ENCODE results near the gene SDK2.

DNA sequence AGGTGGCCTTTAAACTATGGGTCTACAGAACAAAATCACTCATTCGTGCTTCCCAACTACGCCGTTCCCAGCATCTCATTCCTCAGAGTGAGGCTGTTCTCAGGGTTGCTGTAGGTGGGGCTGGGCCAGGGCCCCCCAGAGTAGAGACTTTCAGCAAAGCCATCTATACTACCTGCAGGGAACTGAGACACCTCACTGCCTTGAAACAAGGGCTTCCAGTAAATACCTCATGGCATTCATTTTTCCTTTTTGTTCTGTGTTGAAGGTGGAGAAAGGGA is 4.2 kb upstream of the SDK2 start:
- TF ChIP-seq, protein P1, sequence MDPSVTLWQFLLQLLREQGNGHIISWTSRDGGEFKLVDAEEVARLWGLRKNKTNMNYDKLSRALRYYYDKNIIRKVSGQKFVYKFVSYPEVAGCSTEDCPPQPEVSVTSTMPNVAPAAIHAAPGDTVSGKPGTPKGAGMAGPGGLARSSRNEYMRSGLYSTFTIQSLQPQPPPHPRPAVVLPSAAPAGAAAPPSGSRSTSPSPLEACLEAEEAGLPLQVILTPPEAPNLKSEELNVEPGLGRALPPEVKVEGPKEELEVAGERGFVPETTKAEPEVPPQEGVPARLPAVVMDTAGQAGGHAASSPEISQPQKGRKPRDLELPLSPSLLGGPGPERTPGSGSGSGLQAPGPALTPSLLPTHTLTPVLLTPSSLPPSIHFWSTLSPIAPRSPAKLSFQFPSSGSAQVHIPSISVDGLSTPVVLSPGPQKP (IDR thresholded peaks at IDR 0.05; ENCODE audit: borderline replicate concordance, low read depth, low read length): no peak
- TF ChIP-seq FOS (IDR thresholded peaks at IDR 0.05; ENCODE audit: low read depth, low read length): no peak
- TF ChIP-seq, protein P2, sequence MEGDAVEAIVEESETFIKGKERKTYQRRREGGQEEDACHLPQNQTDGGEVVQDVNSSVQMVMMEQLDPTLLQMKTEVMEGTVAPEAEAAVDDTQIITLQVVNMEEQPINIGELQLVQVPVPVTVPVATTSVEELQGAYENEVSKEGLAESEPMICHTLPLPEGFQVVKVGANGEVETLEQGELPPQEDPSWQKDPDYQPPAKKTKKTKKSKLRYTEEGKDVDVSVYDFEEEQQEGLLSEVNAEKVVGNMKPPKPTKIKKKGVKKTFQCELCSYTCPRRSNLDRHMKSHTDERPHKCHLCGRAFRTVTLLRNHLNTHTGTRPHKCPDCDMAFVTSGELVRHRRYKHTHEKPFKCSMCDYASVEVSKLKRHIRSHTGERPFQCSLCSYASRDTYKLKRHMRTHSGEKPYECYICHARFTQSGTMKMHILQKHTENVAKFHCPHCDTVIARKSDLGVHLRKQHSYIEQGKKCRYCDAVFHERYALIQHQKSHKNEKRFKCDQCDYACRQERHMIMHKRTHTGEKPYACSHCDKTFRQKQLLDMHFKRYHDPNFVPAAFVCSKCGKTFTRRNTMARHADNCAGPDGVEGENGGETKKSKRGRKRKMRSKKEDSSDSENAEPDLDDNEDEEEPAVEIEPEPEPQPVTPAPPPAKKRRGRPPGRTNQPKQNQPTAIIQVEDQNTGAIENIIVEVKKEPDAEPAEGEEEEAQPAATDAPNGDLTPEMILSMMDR (conservative IDR thresholded peaks at IDR 0.05; ENCODE audit: low read depth, low read length): no peak
- no peak for TF ChIP-seq RAD21 (IDR thresholded peaks at IDR 0.05; ENCODE audit: low read length)
- no peak for TF ChIP-seq POLR2A (IDR thresholded peaks at IDR 0.05; ENCODE audit: low read depth, low read length)
- no peak for TF ChIP-seq RCOR1 (IDR thresholded peaks at IDR 0.05; ENCODE audit: insufficient replicate concordance, low read length)
- no peak for TF ChIP-seq SMC3 (IDR thresholded peaks at IDR 0.05; ENCODE audit: low read depth, low read length)
- no peak for TF ChIP-seq MXI1 (IDR thresholded peaks at IDR 0.05; ENCODE audit: borderline replicate concordance, low read depth, low read length)
- no peak for TF ChIP-seq CEBPB (IDR thresholded peaks at IDR 0.05; ENCODE audit: low read depth, low read length)
